GM10847 (cell line): ENCODE measurements around the gene RALGPS2.

ENCODE experiments used
- POLR2A ChIP-seq: IDR thresholded peaks from 2 replicates; pipeline ENCODE4 v1.6.1; 2011; ENCODE audit not compliant: insufficient read length; ENCODE audit errors: extremely low read depth

Gene RALGPS2

DNA sequence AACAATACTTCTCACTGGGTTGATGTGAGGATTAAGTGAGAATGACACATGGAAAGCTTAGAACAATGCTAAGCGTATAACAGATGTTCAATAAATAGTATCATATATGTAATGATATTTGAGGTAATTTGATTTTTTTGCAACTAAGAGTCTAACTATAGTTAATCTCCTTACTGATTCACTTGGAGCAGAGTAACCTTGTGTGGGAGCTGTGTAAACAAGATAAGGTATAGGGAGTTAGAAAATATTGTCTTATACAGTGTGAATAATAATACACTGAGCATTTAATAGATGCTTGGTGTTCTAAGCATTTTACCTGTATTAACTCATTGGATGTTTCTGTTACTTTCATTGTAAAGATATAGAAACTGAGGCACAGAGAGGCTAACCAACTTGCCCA is 15.9 kb downstream of the RALGPS2 start:
- no peak for TF ChIP-seq POLR2A

DNA sequence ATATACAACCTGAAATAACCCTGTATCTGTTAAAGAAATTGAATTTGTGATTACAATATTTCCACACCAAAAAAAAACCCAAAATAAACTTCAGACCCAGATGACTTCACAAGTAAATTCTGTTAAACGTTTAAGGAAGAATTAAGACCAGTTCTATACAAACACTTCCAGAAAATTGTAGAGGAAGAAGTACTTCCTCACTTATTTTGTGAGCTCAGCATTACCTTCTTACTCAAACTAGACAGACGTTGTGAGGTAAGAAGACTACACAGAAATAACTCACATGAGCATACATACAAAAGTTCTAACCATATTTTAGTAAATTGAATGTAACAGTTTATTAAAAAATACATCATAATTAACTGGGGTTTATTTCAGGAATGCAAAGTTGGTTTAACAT is 18.8 kb downstream of the RALGPS2 start:
- TF ChIP-seq POLR2A, result no peak

DNA sequence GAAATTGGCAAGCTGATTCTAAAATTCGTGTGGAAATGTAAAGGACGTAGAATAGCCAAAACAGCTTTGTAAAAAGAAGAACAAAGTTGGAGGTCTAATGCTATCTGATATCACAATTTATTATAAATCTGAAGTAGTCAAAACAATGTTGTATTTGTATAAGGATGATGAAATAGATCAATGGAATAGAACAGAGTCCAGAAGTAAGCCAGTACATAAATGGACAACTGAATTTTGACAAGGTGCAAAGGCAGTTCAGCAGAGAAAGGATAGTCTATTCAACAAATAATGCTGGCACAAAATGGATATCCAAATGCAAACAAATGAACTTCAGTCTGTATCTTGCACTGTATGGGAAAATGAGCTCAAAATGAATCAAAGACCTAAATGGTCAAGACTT is 20.2 kb downstream of the RALGPS2 start:
- no peak for TF ChIP-seq POLR2A

DNA sequence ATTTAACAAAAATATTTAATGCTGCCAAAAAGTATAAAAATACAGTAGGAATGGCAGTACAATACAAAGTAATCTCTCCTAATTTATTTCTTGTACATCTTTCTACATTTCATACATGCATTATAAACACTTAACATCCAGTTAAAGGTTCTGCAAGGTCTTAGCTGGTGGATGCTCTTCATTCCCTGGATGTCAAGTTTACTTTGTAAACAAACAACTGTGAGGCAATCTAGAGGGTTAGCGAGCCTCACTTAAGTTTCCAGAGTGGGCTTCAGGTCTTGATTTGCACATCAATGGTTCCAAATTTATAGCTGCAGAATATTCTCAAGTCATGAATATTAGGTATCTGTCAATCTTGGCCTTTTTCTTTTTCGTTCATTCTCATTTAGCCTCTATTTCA is 21.3 kb downstream of the RALGPS2 start:
- TF ChIP-seq POLR2A, result no peak

DNA sequence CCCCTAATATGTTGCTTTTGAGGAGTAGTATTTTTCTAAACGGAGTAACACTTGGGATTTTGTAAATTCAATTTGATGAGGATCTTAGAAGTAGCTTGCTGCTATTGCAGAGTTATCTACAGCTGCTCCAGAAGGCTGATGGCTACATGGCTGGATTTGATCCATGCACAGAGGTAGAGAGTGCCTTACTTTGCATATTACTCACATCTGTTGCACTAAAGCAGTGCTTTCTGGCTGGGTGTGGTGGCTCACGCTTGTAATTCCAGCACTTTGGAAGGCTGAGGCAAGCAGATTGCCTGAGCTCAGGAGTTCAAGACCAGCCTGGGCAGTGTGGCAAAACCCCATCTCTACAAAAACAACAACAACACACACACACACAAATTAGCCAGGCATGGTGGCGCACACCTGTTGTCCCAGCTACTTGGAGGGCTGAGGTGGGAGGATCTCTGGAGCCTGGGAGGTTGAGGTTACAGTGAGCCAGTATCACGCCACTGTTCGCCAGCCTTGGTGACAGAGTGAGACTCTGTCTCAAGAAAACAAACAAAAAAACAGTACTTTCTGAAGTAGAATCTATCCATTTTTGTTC is 24.6 kb downstream of the RALGPS2 start:
- no peak for TF ChIP-seq POLR2A

DNA sequence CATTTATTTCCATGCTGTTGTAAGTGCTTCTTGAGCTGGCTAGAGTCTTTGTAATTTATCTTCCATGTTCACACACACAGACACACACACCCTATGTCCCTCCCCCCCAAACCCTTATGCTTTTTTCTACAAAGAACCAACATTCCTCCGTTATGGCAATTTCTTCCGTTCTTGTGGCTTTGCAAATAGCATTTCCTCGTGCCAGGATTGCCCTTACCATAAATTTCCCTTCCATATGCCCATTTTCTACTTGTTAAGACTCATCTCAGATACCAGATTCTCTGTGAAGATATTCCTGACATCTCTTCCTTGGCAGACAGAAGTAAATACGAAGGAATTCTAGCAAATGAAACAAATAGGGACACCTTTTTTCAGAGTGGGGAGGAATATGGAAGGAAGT is 26.0 kb downstream of the RALGPS2 start:
- no peak for TF ChIP-seq POLR2A

DNA sequence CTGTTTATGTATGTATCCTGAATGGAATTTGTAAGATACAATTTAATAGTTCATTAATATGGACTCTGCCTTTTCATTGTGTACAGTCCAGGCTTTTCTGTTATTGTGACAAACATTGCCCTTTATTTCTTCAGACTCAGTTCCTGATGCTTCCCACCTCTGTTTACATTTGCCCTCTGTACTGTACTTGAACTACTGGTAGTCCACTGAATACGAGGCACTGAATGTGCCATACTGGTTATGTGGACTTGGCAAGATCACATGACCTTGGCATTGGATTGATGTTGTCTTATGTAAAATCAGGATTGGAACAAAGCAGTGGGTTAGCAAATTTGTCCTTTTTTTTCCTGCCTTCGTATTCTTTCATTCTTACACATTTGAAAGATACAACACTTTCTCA is 27.8 kb downstream of the RALGPS2 start:
- TF ChIP-seq POLR2A, result no peak

DNA sequence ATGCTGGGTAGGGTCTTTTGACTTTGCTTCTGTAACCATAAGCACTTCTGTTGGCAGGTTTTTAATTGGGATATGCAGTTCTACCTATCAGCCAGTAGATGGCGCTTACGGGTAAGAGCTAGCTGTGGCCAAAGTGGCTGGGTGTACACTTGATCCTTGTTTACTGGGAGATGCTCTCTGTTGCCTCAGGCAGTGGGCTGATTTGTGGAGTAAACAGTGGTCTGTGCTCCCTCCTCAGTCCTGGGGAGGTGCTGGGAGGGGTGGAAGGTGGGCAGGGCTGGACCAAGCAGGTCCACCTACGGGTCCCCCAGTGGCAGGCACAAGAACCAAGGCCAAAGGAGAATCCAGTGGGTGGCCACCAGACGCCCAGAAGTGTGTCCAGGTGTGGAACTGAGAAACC is 43.4 kb downstream of the RALGPS2 start:
- TF ChIP-seq POLR2A, result no peak

DNA sequence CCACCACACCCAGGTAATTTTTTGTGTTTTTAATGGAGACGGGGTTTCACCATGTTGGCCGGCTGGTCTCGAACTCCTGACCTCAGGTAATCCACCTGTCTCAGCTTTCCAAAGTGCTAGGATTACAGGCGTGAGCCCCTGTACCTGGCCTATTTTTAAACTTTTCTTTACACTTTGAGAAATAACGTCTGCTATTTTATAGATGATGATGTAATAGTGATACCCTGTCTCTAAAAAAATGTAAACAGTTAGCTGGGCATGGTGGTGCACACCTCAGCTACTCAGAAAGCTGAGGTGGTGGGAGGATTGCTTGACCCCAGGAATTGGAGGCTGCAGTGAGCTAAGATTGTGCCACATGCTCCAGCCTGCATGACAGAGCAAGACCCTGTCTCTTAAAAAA is 47.9 kb downstream of the RALGPS2 start:
- TF ChIP-seq POLR2A, result no peak

DNA sequence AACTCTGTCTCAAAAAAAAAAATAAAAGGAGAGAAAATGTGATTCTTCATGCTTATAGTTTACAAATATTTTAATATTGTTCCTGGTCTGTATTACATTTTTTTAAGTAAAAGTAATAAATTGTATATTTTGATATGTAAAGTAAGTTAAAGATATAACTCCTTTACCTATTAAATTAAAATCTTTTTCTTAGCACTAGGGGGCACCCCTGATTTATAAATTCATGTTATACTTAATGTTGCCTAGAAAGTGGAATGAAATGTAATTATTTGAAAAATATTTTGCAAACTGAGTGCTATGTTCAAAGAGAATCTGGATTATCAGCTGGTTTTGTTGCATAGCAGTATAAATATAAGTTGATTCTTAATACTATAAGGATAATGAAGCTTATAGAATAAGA is 49.2 kb downstream of the RALGPS2 start:
- TF ChIP-seq POLR2A, result no peak

DNA sequence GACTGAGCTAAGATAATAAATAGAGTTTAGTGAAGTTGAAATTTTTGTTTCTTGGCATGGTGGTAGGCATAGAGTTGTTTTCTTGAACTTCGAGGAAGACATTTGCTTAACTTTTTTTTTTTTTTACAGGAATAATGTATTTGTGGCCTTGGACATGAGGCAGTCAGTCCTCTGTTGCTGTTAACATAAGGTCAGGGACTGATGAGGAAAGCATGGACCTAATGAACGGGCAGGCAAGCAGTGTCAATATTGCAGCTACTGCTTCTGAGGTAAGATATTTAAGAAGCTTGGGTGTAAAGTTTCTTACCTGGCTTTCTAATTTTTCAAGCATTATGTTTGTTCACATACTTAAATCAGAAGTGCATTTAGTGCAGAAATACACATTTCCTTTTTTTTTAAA is 51.5 kb downstream of the RALGPS2 start:
- no peak for TF ChIP-seq POLR2A

DNA sequence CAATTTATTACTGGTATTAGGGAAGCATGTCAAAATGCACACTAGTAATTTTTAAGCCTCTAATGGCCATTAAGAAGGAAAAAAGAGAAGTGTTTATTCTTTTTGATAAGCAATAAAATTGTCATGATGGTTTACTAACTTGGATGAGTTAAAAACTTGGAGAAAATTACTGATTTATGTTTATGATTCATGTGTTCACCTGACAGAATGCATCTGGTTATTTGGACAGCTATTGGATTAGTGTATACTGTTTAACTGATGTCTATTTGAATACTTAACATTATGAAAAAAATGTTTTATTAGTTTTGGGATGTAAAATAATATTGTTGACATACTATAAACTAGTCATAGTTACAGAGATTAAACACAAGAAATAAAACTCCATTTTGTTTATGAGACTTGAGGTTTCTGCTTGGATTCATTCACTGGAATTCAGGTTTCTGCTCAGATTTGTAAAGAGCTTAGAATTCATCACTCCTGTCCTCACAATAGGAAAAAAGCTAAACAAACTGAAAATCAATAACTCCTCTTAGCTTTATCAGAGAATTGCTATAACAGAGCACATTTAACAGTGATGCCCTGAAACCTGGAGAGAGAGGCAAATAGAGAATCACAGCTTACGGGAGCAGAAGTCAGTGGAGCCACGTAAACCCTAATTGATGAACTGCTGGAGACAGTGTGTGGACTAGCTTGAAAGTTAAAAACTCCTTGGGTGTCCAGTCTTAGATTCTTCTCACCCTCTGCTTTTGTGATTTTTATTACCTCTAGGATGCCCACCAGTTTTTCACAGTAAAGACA is 56.7 kb downstream of the RALGPS2 start:
- TF ChIP-seq POLR2A, result no peak

DNA sequence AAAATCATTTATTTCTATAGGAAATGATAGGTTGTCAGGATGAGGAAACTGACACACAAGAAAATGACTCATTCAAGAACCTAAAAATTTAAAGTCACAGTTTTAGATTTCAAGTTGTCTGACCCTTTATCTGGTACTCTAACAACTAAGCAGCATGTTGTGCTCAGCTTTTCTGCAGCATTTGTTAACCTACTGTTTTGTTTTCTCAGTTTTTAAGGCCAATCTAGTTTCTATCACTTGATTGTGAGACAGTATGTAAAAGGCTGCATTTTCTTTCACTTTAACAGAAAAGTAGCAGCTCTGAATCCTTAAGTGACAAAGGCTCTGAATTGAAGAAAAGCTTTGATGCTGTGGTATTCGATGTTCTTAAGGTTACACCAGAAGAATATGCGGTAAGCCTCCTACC is 59.1 kb downstream of the RALGPS2 start:
- TF ChIP-seq POLR2A, result no peak

DNA sequence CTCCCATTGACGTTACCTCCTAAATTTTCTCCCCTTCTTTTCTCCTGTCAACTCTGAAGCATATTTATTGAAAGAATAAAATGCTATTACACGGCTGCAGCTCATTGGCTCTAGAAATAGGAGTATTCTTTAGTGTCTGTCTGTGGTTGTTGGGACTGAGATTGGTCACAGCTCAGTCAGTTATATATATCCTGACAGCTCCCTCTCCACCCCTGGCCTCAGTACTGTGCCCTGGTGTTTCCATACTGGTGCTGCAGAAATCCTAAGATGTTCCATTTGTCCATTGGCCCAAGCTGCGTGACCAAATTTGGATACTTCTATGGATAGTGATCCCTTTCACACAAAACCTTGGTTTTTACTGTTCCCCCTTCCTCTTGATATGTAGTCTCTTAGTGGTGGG is 67.3 kb downstream of the RALGPS2 start:
- TF ChIP-seq POLR2A, result no peak

DNA sequence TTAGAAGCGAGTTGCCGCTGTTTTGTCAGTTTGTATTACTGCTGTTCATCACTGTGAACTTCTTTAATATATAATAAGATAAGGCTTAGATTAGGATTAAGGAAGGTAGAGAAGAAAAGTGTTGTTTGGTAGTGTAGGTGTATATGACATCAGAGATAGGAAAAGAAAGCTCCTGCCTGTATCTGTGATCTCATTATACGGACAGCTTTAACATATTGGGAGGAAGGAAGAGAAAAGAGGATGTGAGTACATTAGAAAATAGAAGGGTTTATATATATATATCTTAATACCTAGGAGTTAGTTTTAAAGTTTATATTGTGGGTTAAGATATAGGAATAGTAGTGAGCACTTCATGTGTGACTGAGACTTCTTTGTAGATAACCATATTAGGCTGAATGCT is 71.0 kb downstream of the RALGPS2 start:
- TF ChIP-seq POLR2A, result no peak

DNA sequence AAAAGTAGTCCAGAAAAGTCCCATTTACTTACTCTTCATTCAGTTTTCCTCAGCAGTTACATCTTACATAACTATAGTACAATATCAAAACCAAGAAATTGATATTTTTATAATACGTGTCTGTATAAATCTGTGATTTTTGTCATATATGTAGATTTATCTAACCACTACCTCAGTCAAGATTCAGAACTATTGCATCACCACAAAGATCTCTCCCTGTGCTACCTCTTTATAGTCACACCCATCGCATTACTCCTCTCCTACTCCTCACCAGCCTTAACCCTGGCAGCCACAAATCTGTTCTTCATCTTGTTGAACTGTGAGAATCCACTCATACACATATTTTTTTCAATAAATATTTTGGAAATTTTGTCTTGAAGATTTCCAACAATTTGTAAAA is 72.5 kb downstream of the RALGPS2 start:
- TF ChIP-seq POLR2A, result no peak
